GM21825 (cell line): Measurements from ENCODE around the gene C1QL1.
A peak's percentile ranks its signal among the peaks of the same experiment; 100 is the strongest.

Experiments
- ATAC-seq: cut with Tn5 transposase; IDR thresholded peaks from one replicate; pipeline ENCODE4 v1.9.1; 2021; ENCODE audit warnings: mild to moderate bottlenecking, moderate library complexity; ENCODE audit not compliant: unreplicated experiment

The C1QL1 gene

DNA sequence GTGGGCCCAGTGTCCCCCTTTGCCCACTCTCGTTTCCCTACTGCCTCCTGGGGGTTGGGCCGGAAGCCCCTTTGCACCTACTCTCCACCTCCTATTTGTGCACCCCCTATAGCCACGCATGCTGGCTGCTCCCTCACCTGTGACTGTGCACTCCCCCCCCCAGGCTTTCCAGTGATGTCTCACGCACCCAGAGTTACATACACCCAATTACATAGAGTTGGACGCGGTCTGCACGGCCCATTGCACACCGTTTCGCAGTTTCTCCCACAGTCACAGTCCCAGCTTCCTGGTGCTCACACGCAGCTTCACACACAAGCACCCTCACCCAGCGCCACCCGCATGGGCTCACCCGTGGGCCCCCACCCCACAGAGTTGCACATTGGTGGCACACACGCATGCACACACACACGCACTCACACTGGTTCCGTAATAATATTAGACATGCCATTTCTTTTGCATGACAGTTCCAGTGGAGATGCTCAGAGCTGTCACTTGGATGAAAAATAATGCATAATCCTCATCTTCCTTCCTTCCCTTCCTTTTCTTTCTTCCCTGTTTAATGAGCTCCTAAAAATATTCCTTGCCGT lies 21.5 kb upstream of the C1QL1 start:
- no peak for ATAC-seq

DNA sequence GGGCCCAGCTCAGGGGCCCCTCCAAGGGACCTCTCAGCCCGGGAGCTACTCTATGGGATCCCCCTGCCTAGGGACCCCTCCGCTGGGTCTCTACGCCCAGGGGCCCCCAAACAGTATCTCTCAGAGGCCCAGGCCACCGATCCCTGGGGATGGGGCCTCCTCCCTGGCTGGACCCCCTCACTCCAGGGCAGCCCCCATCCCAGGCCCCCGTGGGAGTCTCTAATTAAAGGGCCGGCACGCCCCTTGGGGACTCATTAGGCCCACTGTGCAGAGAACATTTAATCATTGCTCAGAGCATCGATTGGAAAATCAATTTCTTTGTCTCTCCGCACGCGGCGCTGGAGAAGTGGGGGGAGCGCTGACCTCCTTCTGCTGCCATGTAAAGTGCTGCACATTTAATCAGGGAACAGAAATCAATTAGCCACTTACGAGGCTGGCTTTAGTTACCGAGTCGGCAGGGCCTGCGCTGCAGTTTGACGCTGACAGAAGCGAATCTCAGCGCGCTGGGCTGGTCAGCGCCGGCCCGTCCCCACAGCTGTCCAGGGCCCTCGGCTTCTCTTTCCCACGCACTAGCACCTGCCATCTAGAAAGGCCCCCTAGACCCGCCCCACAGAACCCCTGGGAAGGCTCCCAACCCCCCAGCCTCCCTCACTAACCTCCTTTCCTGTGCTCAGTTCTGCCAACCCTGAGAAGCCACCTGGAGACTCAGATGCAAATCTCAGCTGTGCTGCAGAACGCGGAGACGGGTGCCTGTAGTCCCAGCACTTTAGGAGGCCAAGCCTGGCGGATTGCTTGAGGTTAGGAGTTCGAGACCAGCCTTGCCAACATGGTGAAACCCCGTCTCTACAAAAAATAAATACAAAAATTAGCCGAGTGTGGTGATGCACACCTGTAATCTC lies 20.2 kb upstream of the C1QL1 start:
- ATAC-seq: no peak

GRCh38 chr17:44983563-44983962 lies 15.5 kb upstream of the C1QL1 start:
- ATAC-seq: no peak

GRCh38 chr17:44982113-44982702 lies 14.1 kb upstream of the C1QL1 start:
- no peak for ATAC-seq

DNA sequence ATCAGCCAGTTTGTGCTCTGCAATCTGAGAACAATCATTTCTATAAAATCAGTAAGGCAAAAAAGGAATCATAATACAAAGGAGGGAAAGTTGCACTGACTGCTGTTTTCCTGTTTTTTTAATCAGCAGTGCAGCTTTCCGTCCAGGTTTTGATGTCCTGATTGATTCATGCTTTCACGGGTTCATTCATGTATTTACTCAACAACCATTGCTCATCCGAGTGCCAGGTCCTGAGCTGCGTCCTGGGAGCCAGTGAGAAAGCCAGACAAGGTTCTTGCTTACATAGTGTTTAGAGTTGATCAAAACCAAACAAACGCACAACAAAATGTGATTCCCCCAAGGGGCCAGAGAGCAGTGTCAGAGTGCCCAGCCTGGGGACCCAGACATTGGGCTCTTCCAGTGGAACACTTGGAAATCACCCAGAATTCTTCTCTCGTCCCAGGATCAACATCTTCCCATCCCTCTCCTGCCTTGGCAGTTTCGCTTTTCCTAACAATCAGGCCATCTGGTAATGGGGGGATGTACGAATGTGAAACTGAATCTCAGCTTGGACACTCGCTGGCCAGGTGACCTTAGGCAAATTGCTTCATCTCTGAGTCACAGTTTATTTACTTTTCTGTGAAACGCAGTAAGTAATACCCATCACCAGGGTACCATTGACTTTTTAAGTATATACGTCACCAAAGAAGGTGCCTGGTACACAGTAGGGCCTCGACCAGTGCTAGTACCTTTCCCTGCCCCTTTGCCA lies 13.3 kb upstream of the C1QL1 start:
- no peak for ATAC-seq

- ATAC-seq: no peak
These were observed 11.4 kb upstream of the C1QL1 start for GRCh38 chr17:44979426-44979995.

DNA sequence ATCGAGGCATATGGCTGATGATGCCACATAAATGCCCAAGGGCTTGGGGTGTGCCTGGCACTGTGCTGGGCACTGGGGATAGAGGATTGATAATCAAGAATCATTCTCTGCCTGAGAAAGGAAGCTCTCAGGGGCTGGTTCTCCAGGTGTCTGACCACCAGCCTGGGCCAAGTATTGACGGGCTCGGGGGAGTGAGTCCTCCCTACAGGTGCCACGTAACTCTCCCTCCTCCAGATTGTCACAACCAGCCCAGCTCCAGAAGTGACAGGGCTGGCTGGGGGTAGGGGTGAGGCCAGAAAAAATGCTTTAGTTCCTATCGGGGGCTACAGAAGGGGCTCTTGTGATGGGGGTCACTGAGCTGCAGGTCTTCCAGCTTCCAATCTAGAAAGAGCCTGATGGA lies 10.7 kb upstream of the C1QL1 start:
- ATAC-seq: no peak

- ATAC-seq: no peak
These were observed 9.9 kb upstream of the C1QL1 start for GRCh38 chr17:44977814-44978550.

- no peak for ATAC-seq
These were observed 9.0 kb upstream of the C1QL1 start for GRCh38 chr17:44977065-44977464.

DNA sequence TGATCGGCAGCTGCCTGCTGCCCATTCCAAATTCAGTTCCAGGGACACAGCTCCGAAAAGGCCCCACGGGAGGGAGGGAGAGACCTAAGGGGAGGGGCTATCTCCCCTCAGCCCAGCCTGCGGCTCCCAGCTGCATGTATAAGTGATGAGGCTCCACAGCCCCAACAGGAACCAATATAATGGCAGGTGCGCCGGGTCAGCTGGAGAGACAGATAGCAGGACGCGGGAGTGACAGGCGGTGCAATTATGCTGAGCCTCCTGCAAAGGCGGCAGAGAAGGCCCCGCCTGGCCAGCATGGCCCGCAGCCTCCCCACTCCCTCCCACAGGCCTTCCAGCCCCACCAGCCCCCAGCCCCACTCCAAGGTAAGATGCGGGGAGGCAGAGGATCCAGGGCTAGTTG lies 8.1 kb upstream of the C1QL1 start:
- no peak for ATAC-seq

DNA sequence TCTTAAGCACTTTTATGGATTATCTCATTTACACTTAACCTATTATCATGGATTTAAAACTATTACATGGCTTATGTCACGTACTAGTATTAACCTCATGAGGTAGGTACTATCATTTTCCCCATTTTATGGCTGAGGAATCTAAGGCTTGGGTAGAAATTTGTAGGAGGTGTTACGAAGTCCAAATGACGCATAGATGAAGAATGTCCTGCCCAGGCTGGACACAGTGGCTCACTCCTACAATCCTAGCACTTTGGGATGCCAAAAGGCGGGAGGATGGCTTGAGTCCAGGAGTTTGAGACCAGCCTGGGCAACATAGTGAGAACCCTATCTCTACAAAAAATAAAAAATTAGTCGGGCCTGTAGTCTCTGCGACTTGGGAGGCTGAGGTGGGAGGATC lies 4.8 kb upstream of the C1QL1 start:
- no peak for ATAC-seq

GRCh38 chr17:44971776-44972483 lies 3.8 kb upstream of the C1QL1 start:
- no peak for ATAC-seq

- no peak for ATAC-seq
These were observed 2.1 kb upstream of the C1QL1 start for GRCh38 chr17:44970136-44970741.

DNA sequence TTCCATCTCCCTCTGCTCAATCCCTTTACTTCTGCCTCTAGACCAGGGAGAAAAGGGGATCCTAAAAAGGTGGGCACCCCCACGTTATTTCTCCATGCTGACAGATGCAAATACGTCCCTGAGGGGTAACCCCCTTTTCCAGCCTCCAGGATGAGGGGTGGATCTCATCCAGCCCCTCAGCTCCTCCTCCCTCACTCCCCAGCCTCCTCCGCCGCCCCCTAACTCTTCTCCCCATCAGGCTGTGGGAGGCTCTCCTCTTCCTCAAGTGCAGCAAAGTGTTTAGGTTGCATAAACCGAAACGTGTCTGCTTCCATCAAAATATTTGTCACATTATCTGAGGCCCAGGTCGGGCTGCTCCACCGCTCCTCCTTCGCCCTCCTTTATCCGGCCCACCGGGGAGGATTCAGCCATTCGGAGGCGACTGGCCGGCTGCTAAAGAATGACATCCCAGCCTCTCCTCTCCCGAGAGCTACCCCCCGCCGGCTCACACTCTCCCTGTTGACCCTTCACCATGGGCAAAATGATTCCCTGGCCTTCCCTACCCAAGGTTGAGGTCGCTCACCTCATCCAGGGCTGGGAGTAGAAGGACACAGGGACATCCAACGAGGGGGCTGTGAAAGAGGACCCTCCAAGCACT lies 1.2 kb upstream of the C1QL1 start:
- no peak for ATAC-seq

- ATAC-seq: peak; percentile 7
These were observed 237 bp downstream of the C1QL1 start for GRCh38 chr17:44967907-44968224.

GRCh38 chr17:44967026-44967906 lies 837 bp downstream of the C1QL1 start:
- no peak for ATAC-seq

DNA sequence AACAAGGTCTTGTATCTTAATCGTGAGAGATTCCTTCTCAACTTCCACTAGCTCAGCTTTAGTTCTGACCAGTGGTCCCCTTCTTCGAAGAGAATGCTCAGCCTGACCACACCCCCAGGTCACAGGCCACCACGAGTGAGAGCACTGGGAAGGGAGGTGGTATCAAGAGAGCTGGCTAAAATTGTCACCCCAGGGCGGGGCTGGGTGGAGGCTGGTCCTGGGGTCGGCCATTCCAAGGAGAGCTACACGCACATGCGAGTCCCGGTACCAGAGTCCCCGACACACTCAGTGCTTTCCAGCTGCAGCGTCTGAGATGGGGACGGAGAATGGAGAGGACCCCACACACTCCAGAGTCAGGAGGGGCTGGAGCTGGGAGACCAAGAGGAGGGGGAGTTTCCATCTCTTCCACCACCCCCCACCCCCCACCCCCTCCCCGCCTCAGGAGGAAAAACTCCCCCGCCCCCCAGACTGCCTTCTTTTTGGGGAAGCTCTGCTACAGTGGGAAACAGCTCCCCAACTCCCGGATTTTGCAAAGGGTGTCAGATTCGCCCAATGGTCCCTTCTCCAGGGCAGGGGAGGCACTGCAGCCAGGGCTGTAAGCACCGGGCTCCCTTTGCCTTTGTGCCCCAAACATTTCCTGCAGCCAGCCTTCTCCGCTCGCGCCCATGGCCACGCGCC lies 1.6 kb downstream of the C1QL1 start:
- ATAC-seq: no peak
